Left lung (tissue), 10 donors: Measurements from ENCODE around the gene WRNIP1. TPM values are rescaled to one million over a fixed set of nuclear protein-coding genes. Genes with fewer than 3 reads are reported as not detected.

Experiments
- ATAC-seq: fragments of 200-7000 bp; cut with Tn5 transposase; one replicate; pipeline ENCODE4 v1.9.1; 2020; ENCODE audit warnings: moderate library complexity
- DNase-seq, 4 donors: peaks; one replicate each; pipeline ENCODE4 v3.0.0-alpha.2; 2013 to 2020
- H3K27ac ChIP-seq, 2 donors: fragments of 200-600 bp; sonication (generic) in 1 of 2; one replicate each; pipeline versions ENCODE4 v1.5.0 to v1.8.0; 2020 to 2021
- H3K27me3 ChIP-seq, 2 donors: fragments of 200-600 bp; sonication (generic) in 1 of 2; one replicate each; pipeline versions ENCODE4 v1.5.0 to v1.8.0; 2020 to 2021
- H3K36me3 ChIP-seq, 2 donors: fragments of 200-600 bp; sonication (generic) in 1 of 2; one replicate each; pipeline versions ENCODE4 v1.5.0 to v1.8.0; 2020 to 2021
- H3K4me1 ChIP-seq, 2 donors: fragments of 200-600 bp; one replicate each; pipeline ENCODE4 v1.8.0; 2021
- H3K4me3 ChIP-seq, 2 donors: fragments of 200-600 bp; sonication (generic) in 1 of 2; one replicate each; pipeline versions ENCODE4 v1.5.0 to v1.8.0; 2020 to 2021; ENCODE audit warnings: mild to moderate bottlenecking in 1 of 2
- H3K9me3 ChIP-seq, 2 donors: fragments of 200-600 bp; sonication (generic) in 1 of 2; one replicate each; pipeline versions ENCODE4 v1.5.0 to v1.8.0; 2020 to 2021
- CTCF ChIP-seq, 2 donors: fragments of 200-600 bp; sonication (generic) in 1 of 2; IDR thresholded peaks; one replicate each; pipeline versions ENCODE4 v1.5.0 to v1.8.0; 2021; ENCODE audit warnings: antibody characterized with exemption in 2 of 2
- intact Hi-C, 2 donors: fragments of 100-400 bp; cut with DNase I; formaldehyde crosslinking; loops; one replicate each; pipeline versions ENCODE4 v1.11.2 to v1.14.2; 2022
- polyA plus RNA-seq, 6 donors: library from polyadenylated mRNA; unstranded; fragments of 120-200 nt; gene quantifications; one replicate each; pipeline ENCODE4 v1.2.1, GENCODE V29; 2013; ENCODE audit not compliant: insufficient read length in 6 of 6
- total RNA-seq, 2 donors: library from RNA; stranded (reverse); fragmentation: NEBNext Ultra II Directional; extraction: Animal tissue kit (Norgen Biotek cat#: 25700); gene quantifications; one replicate each; pipeline ENCODE4 v1.2.1, GENCODE V29; 2021
- donor health status: DM: no; HTN: yes; CAD: no.
- donor health status: DM: no; HTN: no; CAD: no.

The WRNIP1 gene
- total and polyA plus RNA-seq, 8 donors = 34.9 to 51.6 (median 49.0) TPM

GRCh38 chr6:2791450-2791974 is 26.3 kb downstream of the WRNIP1 start:
- H3K27ac ChIP-seq = peak overlapping the region; percentile 64 to 89
- H3K27me3 ChIP-seq = no peaks in the 10 kb centered on the region
- ATAC-seq = no peak
- peaks cover 6 to 60% of the 10 kb centered on the region in 2 donors for H3K4me1 ChIP-seq
- H3K36me3 ChIP-seq = no peaks in the 10 kb centered on the region
- intact Hi-C loops = loop anchor here in 1 of 2 donors (5.0 kb wide), 1 partner anchor 141 kb away; no protein-coding TSS in a partner anchor
- no peaks in the 10 kb centered on the region for H3K9me3 ChIP-seq
- TF ChIP-seq CTCF (IDR thresholded peaks at IDR 0.05) = no peak
- no peak for DNase-seq
- no peak overlapping the region for H3K4me3 ChIP-seq

GRCh38 chr6:2792330-2793110 is 27.3 kb downstream of the WRNIP1 start:
- H3K27ac ChIP-seq = peak overlapping the region in 1 of 2 donors; percentile 89
- no peak for ATAC-seq

GRCh38 chr6:2793534-2794151 is 28.4 kb downstream of the WRNIP1 start:
- DNase-seq = peak in 1 of 4 donors; percentile 79
- H3K9me3 ChIP-seq = no peaks in the 10 kb centered on the region
- no peaks in the 10 kb centered on the region for H3K27me3 ChIP-seq
- intact Hi-C loops = loop anchor here in 1 of 2 donors (5.0 kb wide), 1 partner anchor 139 kb away; no protein-coding TSS in a partner anchor
- peak; percentile 24 for ATAC-seq
- peaks cover 6 to 77% of the 10 kb centered on the region in 2 donors for H3K4me1 ChIP-seq
- H3K4me3 ChIP-seq = no peak overlapping the region
- no peaks in the 10 kb centered on the region for H3K36me3 ChIP-seq
- TF ChIP-seq CTCF (IDR thresholded peaks at IDR 0.05) = no peak
- H3K27ac ChIP-seq = peak overlapping the region in 1 of 2 donors; percentile 89

More at GRCh38 chr6:2792330-2793110, 27.3 kb downstream of the WRNIP1 start:
- Histone ChIP-seq H3K36me3 (no peaks in the 10 kb centered on the region), H3K4me1 (peaks cover 6 to 70% of the 10 kb centered on the region in 2 donors), H3K9me3 (no peaks in the 10 kb centered on the region), H3K27me3 (no peaks in the 10 kb centered on the region), H3K4me3 (no peak overlapping the region)
- no peak for DNase-seq
- intact Hi-C loops = loop anchor here in 1 of 2 donors (5.0 kb wide), 1 partner anchor 140 kb away; no protein-coding TSS in a partner anchor
- no peak for TF ChIP-seq CTCF (IDR thresholded peaks at IDR 0.05)

- H3K9me3 ChIP-seq = no peaks in the 10 kb centered on the region
- peaks cover 6 to 78% of the 10 kb centered on the region in 2 donors for H3K4me1 ChIP-seq
- DNase-seq (no peak), ATAC-seq (no peak)
- no peak for TF ChIP-seq CTCF (IDR thresholded peaks at IDR 0.05)
- no peak overlapping the region for H3K4me3 ChIP-seq
- no peaks in the 10 kb centered on the region for H3K27me3 ChIP-seq
- intact Hi-C loops = loop anchor here in 1 of 2 donors (5.0 kb wide), 1 partner anchor 138 kb away; no protein-coding TSS in a partner anchor
- H3K27ac ChIP-seq = peak overlapping the region in 1 of 2 donors; percentile 89
- H3K36me3 ChIP-seq = no peaks in the 10 kb centered on the region
Measured at GRCh38 chr6:2794171-2794730, 29.1 kb downstream of the WRNIP1 start.
